Esophagus squamous epithelium (tissue), 5 donors: ENCODE results near the gene STMN1. TPM values are rescaled to one million over a fixed set of nuclear protein-coding genes. Genes with fewer than 3 reads are reported as not detected.
"Not testable (repeated sequence)": the region's sequence is repeated elsewhere in the genome, so short reads cannot be mapped to it uniquely, and the experiment has no call there.

Experiments
- DNase-seq: peaks from one replicate; lab custom pipeline; 2025; lab: John Stamatoyannopoulos, UW
- H3K27ac ChIP-seq, 4 donors: fragments of 200-600 bp; sonication (generic); one replicate each; pipeline ENCODE4 v1.5.1; 2016 to 2019; ENCODE audit warnings: mild to moderate bottlenecking in 1 of 4
- H3K27me3 ChIP-seq, 4 donors: fragments of 200-600 bp; sonication (generic); 1 replicate in 3 of 4; 2 replicates in 1 of 4; pipeline versions ENCODE4 v1.5.1 to v1.6.0; 2017 to 2021; ENCODE audit warnings: antibody characterized with exemption in 1 of 4
- H3K36me3 ChIP-seq, 3 donors: fragments of 200-600 bp; sonication (generic); one replicate each; pipeline ENCODE4 v1.5.1; 2016 to 2019
- H3K4me1 ChIP-seq, 3 donors: fragments of 200-600 bp; sonication (generic); one replicate each; pipeline ENCODE4 v1.5.1; 2017 to 2019
- H3K4me3 ChIP-seq, 4 donors: fragments of 200-600 bp; sonication (generic); 1 replicate in 3 of 4; 2 replicates in 1 of 4; pipeline ENCODE4 v1.5.1; 2016 to 2019; ENCODE audit warnings: mild to moderate bottlenecking in 2 of 4, moderate library complexity in 1 of 4
- H3K9me3 ChIP-seq, 3 donors: fragments of 200-600 bp; sonication (generic); one replicate each; pipeline ENCODE4 v1.5.1; 2016 to 2019
- POLR2A ChIP-seq, 4 donors: fragments of 450-650 bp; IDR thresholded peaks; one replicate each; pipeline ENCODE4 v1.6.1; 2017; ENCODE audit warnings: antibody characterized with exemption in 4 of 4, mild to moderate bottlenecking in 4 of 4, moderate library complexity in 3 of 4
- WGBS, 2 donors: methylation state at CpG; one replicate each; pipeline ENCODE4 v1.1.5; 2018; 5-methylcytosine and 5-hydroxymethylcytosine counted together
- intact Hi-C: fragments of 100-400 bp; cut with DNase I; formaldehyde crosslinking; loops from one replicate; pipeline ENCODE4 v1.15.0; 2022
- total RNA-seq, 4 donors: library from RNA; depleted of rRNA; stranded (reverse); fragments of >200 nt; gene quantifications; one replicate each; pipeline ENCODE4 v1.1.0, GENCODE V29; 2016
- TF ChIP-seq, protein P1 (sequence below), 6 experiments: fragments of 450-650 bp in 4 of 6; fragments of 200-600 bp in 2 of 6; sonication (generic) in 2 of 6; IDR thresholded peaks; one replicate each; pipeline ENCODE4 v1.5.1; 2016 to 2019; ENCODE audit warnings: antibody characterized with exemption in 6 of 6, mild to moderate bottlenecking in 4 of 6, moderate library complexity in 4 of 6
- donor health status: DM: yes; HTN: yes; CAD: no.

STMN1 gene
- total RNA-seq, 4 donors from 2014 or later: 29.6 to 65.5 (median 42.7) TPM

DNA sequence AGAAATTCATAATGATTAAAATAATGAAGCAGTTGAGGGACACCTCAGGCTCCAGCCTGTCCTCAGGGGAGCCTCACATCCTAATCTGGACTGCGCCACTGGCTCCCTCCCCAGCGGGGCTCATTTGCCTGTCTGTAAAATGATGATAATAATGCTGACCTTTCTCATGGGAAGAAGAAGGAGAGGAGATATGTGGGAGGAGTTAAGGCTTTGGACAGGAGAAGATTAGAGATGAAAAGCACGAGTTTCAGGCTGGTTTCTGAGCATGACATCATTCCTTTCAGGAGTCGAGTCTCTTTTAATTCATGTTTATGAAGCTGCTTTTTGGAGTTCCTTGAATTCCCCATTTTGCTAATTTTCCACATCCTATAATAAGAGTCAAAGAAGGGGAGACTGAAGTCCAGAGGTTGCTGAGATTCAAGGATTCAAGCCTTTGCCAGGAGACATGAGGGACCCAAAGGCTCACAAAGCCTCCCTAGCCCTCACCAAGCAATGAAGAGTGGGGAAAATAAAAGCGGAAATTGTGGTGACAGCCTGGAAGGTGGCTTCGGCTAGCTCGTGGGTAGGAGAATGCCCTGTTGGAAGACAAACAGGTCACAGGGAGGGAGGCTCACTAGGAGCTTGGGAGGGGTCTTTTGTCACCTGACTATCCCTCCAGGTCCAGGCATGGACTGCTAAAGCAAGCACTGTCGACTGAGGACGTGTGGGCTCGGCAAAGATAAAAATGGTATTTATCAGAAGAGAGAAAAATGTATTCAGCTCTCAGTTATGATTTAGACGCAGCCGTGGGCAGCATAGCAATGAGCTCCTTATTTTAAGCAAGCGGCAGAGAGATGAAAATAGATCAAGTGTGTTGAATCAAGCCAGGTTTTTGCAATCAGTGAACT, 27.5 kb upstream of the STMN1 start:
- no peak for DNase-seq
- no peaks in the 10 kb centered on the region for H3K9me3 ChIP-seq
- no peak for TF ChIP-seq POLR2A (IDR thresholded peaks at IDR 0.05)
- TF ChIP-seq, protein P1, sequence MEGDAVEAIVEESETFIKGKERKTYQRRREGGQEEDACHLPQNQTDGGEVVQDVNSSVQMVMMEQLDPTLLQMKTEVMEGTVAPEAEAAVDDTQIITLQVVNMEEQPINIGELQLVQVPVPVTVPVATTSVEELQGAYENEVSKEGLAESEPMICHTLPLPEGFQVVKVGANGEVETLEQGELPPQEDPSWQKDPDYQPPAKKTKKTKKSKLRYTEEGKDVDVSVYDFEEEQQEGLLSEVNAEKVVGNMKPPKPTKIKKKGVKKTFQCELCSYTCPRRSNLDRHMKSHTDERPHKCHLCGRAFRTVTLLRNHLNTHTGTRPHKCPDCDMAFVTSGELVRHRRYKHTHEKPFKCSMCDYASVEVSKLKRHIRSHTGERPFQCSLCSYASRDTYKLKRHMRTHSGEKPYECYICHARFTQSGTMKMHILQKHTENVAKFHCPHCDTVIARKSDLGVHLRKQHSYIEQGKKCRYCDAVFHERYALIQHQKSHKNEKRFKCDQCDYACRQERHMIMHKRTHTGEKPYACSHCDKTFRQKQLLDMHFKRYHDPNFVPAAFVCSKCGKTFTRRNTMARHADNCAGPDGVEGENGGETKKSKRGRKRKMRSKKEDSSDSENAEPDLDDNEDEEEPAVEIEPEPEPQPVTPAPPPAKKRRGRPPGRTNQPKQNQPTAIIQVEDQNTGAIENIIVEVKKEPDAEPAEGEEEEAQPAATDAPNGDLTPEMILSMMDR (IDR thresholded peaks at IDR 0.05): no peak
- 55 to 66% methylated on average over 13 of the region's 13 CpGs for WGBS, 2 donors
- H3K27me3 ChIP-seq: peaks cover 0 to 5% (median 0%) of the 10 kb centered on the region in 4 donors
- no peaks in the 10 kb centered on the region for H3K36me3 ChIP-seq
- H3K4me1 ChIP-seq: peaks cover 0 to 46% (median 5%) of the 10 kb centered on the region in 3 donors
- H3K4me3 ChIP-seq: no peak overlapping the region
- H3K27ac ChIP-seq: no peak overlapping the region
- intact Hi-C loops: no loop called here

DNA sequence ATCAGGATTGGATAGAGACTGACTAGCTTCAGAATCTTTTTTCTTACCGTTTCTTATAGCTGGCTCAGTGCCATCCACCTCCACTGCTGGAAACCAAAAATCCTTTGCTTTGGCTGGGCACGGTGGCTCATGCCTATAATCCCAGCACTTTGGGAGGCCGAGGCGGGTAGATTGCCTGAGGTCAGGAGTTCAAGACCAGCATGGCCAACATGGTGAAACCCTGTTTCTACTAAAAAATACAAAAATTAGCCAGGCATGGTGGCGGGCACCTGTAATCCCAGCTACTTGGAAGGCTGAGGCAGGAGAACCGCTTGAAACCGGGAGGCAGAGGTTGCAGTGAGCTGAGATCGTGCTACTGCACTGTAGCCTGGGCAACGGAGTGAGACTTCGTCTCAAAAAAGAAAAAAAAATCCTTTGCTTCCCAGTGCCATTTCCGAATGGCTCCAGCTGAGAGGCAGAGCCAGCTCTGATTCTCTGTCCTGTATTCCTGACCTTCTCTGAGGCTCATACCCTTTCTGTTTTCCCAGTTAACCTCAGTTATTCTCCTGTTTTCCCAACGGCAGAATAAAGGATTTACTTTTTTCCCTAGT, 26.7 kb upstream of the STMN1 start:
- WGBS, 2 donors: 60 to 82% methylated on average over 8 to 12 of the region's 12 CpGs
- H3K36me3 ChIP-seq, intact Hi-C loops, H3K4me3 ChIP-seq, H3K27ac ChIP-seq, H3K27me3 ChIP-seq, DNase-seq, H3K9me3 ChIP-seq: not testable (repeated sequence)
- H3K4me1 ChIP-seq: peaks cover 0 to 54% (median 6%) of the 10 kb centered on the region in 3 donors

DNA sequence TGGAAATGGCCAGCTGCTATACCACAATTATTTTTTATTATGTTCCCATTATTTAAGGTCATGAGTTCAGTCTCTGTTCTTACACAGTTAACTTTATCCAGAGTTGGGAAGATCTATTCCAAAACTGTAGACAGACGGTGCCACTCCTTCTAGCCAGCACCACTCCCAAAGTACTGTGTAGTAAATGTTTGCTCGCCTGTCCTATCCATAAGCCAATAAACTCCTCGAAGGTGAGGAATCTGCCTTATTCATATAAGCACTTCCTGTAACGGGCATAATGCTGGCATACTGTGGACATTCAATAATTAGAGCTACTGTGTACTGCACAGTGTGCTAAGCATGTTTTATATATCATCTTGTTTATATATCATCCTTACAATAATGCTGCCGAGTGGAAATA, 26.1 kb upstream of the STMN1 start:
- H3K4me3 ChIP-seq: no peak overlapping the region
- intact Hi-C loops: no loop called here
- no peaks in the 10 kb centered on the region for H3K36me3 ChIP-seq
- TF ChIP-seq POLR2A (IDR thresholded peaks at IDR 0.05): no peak
- TF ChIP-seq, protein P1 (IDR thresholded peaks at IDR 0.05): no peak
- H3K4me1 ChIP-seq: peaks cover 0 to 60% (median 6%) of the 10 kb centered on the region in 3 donors
- H3K27me3 ChIP-seq: peaks cover 0 to 5% (median 0%) of the 10 kb centered on the region in 4 donors
- no peak for DNase-seq
- WGBS, 2 donors: 53 to 57% methylated on average over 5 of the region's 5 CpGs
- no peaks in the 10 kb centered on the region for H3K9me3 ChIP-seq
- no peak overlapping the region for H3K27ac ChIP-seq

DNA sequence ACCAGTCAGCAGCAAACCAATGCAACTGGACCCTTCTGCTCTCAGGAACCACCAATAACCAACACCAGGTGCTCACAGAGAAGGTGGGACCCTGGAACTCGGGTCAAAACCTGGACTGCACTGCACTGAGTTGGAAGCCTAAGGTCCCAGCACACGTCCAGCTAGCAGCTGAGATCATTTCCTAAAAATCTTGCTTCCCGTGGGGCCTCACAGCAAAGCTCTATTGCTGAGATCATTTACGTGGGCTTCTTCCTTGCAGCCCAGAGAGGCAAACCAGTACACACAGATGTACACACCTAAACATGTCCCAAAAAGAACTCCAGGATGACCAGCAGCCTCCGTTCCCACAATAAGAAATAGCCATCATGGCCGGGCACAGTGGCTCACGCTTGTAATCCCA, 22.8 kb upstream of the STMN1 start:
- Histone ChIP-seq H3K4me1 (peaks cover 0 to 40% (median 2%) of the 10 kb centered on the region in 3 donors), H3K36me3 (no peaks in the 10 kb centered on the region), H3K9me3 (no peaks in the 10 kb centered on the region), H3K27ac (peak overlapping the region in 1 of 4 donors; percentile 18), H3K4me3 (no peak overlapping the region), H3K27me3 (peaks cover 0 to 11% (median 0%) of the 10 kb centered on the region in 4 donors)
- 81 to 97% methylated on average over 4 to 5 of the region's 7 CpGs for WGBS, 2 donors
- intact Hi-C loops: no loop called here
- TF ChIP-seq, protein P1 (IDR thresholded peaks at IDR 0.05): no peak
- TF ChIP-seq POLR2A (IDR thresholded peaks at IDR 0.05): no peak
- DNase-seq: no peak

DNA sequence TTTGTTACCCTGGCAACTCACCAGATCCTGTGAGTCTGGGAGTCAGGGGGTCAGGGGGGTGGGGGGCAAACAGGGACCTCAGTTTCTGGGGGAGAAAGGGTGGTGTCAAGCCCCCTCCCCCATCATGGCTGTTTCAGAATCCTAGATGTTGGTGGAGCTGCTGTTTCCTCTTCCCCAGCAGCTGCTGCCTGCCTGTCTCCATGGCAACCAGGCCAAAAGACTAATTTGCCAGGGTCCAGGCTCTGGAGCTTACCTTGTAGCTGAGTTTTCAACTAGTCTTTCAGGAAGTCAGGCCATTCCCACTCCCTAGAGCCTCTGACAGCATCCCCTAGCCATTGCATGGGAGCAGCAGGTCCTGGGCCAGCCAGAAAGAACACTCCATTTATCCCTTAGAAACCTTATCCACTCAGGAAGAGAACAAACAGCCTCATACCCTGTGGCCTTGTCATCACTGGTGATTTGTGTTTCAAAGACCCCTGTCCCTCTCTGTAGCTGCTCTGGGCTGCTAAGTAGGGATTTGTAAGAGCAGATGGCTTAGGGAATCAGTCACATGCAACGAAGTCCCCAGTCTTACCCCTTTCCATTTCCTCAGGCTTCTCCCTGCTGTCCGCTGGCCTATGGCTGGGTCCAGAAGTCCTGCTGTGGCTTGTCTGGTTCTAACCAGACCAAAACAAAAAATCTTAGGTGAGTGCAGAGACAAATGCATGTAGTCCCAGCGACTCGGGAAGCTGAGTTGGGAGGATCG, 21.5 kb upstream of the STMN1 start:
- TF ChIP-seq, protein P1 (IDR thresholded peaks at IDR 0.05): no peak
- H3K9me3 ChIP-seq: no peaks in the 10 kb centered on the region
- H3K36me3 ChIP-seq: no peaks in the 10 kb centered on the region
- H3K4me1 ChIP-seq: peaks cover 0 to 44% (median 12%) of the 10 kb centered on the region in 3 donors
- DNase-seq: no peak
- WGBS, 2 donors: 76 to 90% methylated on average over 3 to 5 of the region's 5 CpGs
- peaks cover 0 to 12% (median 0%) of the 10 kb centered on the region in 4 donors for H3K27me3 ChIP-seq
- H3K27ac ChIP-seq: peak overlapping the region in 1 of 4 donors; percentile 6
- intact Hi-C loops: no loop called here
- H3K4me3 ChIP-seq: no peak overlapping the region
